ENCODE data around the gene FOXC2.

FOXC2 gene

GRCh38 chr16:86558355-86559193 lies 8.1 kb upstream of the FOXC2 start:
- no peak for DNase-seq

- DNase-seq = no peak
These were observed 6.8 kb upstream of the FOXC2 start for GRCh38 chr16:86559802-86560305.

GRCh38 chr16:86562356-86562755 lies 4.3 kb upstream of the FOXC2 start:
- no peak for DNase-seq

- peak; percentile 92 for DNase-seq
These were observed 2.9 kb upstream of the FOXC2 start for GRCh38 chr16:86563469-86564345.

- no peak for DNase-seq
These were observed 1.4 kb upstream of the FOXC2 start for GRCh38 chr16:86565181-86565631.

- no peak for DNase-seq
These were observed 751 bp upstream of the FOXC2 start for GRCh38 chr16:86565644-86566511.

- peak; percentile 70 for DNase-seq
These were observed 504 bp downstream of the FOXC2 start for GRCh38 chr16:86566966-86567700.

- peak; percentile 72 for DNase-seq
These were observed 1.3 kb downstream of the FOXC2 start for GRCh38 chr16:86567701-86568581.

GRCh38 chr16:86568677-86569623 lies 2.3 kb downstream of the FOXC2 start:
- no peak for DNase-seq

GRCh38 chr16:86569701-86570447 lies 3.2 kb downstream of the FOXC2 start:
- no peak for DNase-seq

GRCh38 chr16:86570558-86571529 lies 4.2 kb downstream of the FOXC2 start:
- DNase-seq = no peak

- no peak for DNase-seq
These were observed 4.9 kb downstream of the FOXC2 start for GRCh38 chr16:86571530-86571915.

- DNase-seq = no peak
These were observed 5.5 kb downstream of the FOXC2 start for GRCh38 chr16:86572041-86572521.

- DNase-seq = no peak
These were observed 6.0 kb downstream of the FOXC2 start for GRCh38 chr16:86572606-86573005.

GRCh38 chr16:86573215-86573614 lies 6.6 kb downstream of the FOXC2 start:
- peak; percentile 77 for DNase-seq

- DNase-seq = no peak
These were observed 7.2 kb downstream of the FOXC2 start for GRCh38 chr16:86573646-86574508.
